ENCODE data around the gene ETV7.
"Not testable (repeated sequence)": the region's sequence is repeated elsewhere in the genome, so short reads cannot be mapped to it uniquely, and the experiment has no call there.

Gene ETV7

GRCh38 chr6:36343109-36343680 is 44.3 kb downstream of the ETV7 start:
- peaks cover 12% of the 10 kb centered on the region for H3K27me3 ChIP-seq (ENCODE audit: insufficient read depth, poor library complexity, severe bottlenecking)
- H3K4me1 ChIP-seq (ENCODE audit: insufficient read depth, poor library complexity, severe bottlenecking): no peaks in the 10 kb centered on the region
- no peak overlapping the region for H3K27ac ChIP-seq (ENCODE audit: poor library complexity, severe bottlenecking)
- no peak for TF ChIP-seq CTCF (IDR thresholded peaks at IDR 0.05; ENCODE audit: poor library complexity, severe bottlenecking)
- H3K36me3 ChIP-seq (ENCODE audit: low read depth): no peaks in the 10 kb centered on the region
- DNase-seq (ENCODE audit: low spot score) (no peak), ATAC-seq (ENCODE audit: low read depth) (no peak)
- no peak overlapping the region for H3K4me3 ChIP-seq (ENCODE audit: severe bottlenecking)
- H3K9me3 ChIP-seq (ENCODE audit: severe bottlenecking): no peaks in the 10 kb centered on the region

- Histone ChIP-seq H3K4me3 (ENCODE audit: severe bottlenecking) (no peak overlapping the region), H3K4me1 (ENCODE audit: insufficient read depth, poor library complexity, severe bottlenecking) (no peaks in the 10 kb centered on the region), H3K9me3 (ENCODE audit: severe bottlenecking) (no peaks in the 10 kb centered on the region), H3K27me3 (ENCODE audit: insufficient read depth, poor library complexity, severe bottlenecking) (peaks cover 15% of the 10 kb centered on the region), H3K36me3 (ENCODE audit: low read depth) (no peaks in the 10 kb centered on the region), H3K27ac (ENCODE audit: poor library complexity, severe bottlenecking) (no peak overlapping the region)
- peak; percentile 63; the same call in 2 of the 3 replicates for ATAC-seq (ENCODE audit: low read depth)
- DNase-seq (ENCODE audit: low spot score): no peak
- peak; percentile 93 for TF ChIP-seq CTCF (IDR thresholded peaks at IDR 0.05; ENCODE audit: poor library complexity, severe bottlenecking)
These were observed 46.6 kb downstream of the ETV7 start for GRCh38 chr6:36340618-36341454.

GRCh38 chr6:36340306-36340617 is 47.2 kb downstream of the ETV7 start:
- no peaks in the 10 kb centered on the region for H3K36me3 ChIP-seq (ENCODE audit: low read depth)
- H3K4me1 ChIP-seq (ENCODE audit: insufficient read depth, poor library complexity, severe bottlenecking): no peaks in the 10 kb centered on the region
- ATAC-seq (ENCODE audit: low read depth): no peak
- DNase-seq (ENCODE audit: low spot score): no peak
- peaks cover 15% of the 10 kb centered on the region for H3K27me3 ChIP-seq (ENCODE audit: insufficient read depth, poor library complexity, severe bottlenecking)
- TF ChIP-seq CTCF (IDR thresholded peaks at IDR 0.05; ENCODE audit: poor library complexity, severe bottlenecking): no peak
- H3K27ac ChIP-seq (ENCODE audit: poor library complexity, severe bottlenecking): no peak overlapping the region
- H3K4me3 ChIP-seq (ENCODE audit: severe bottlenecking): no peak overlapping the region
- H3K9me3 ChIP-seq (ENCODE audit: severe bottlenecking): no peaks in the 10 kb centered on the region

- Histone ChIP-seq H3K36me3 (ENCODE audit: low read depth) (no peaks in the 10 kb centered on the region), H3K27me3 (ENCODE audit: insufficient read depth, poor library complexity, severe bottlenecking) (peaks cover 15% of the 10 kb centered on the region), H3K9me3 (ENCODE audit: severe bottlenecking) (no peaks in the 10 kb centered on the region), H3K4me3 (ENCODE audit: severe bottlenecking) (no peak overlapping the region), H3K27ac (ENCODE audit: poor library complexity, severe bottlenecking) (no peak overlapping the region), H3K4me1 (ENCODE audit: insufficient read depth, poor library complexity, severe bottlenecking) (no peaks in the 10 kb centered on the region)
- no peak for ATAC-seq (ENCODE audit: low read depth)
- no peak for TF ChIP-seq CTCF (IDR thresholded peaks at IDR 0.05; ENCODE audit: poor library complexity, severe bottlenecking)
- DNase-seq (ENCODE audit: low spot score): no peak
These were observed 48.3 kb downstream of the ETV7 start for GRCh38 chr6:36339146-36339545.

GRCh38 chr6:36338223-36338622 is 49.2 kb downstream of the ETV7 start:
- not testable (repeated sequence) for H3K4me1 ChIP-seq (ENCODE audit: insufficient read depth, poor library complexity, severe bottlenecking); DNase-seq (ENCODE audit: low spot score); H3K9me3 ChIP-seq (ENCODE audit: severe bottlenecking); H3K36me3 ChIP-seq (ENCODE audit: low read depth); H3K27ac ChIP-seq (ENCODE audit: poor library complexity, severe bottlenecking); H3K4me3 ChIP-seq (ENCODE audit: severe bottlenecking); ATAC-seq (ENCODE audit: low read depth)
- peaks cover 15% of the 10 kb centered on the region for H3K27me3 ChIP-seq (ENCODE audit: insufficient read depth, poor library complexity, severe bottlenecking)
